ENCODE results near the gene ZC3H18. TPM values are rescaled to one million over a fixed set of nuclear protein-coding genes. Genes with fewer than 3 reads are reported as not detected.
A peak's percentile ranks its signal among the peaks of the same experiment; 100 is the strongest.

ZC3H18 gene
- total and polyA plus RNA-seq, 5 donors from 2014 or later, result 10.9 to 162 (median 13.6) TPM

DNA sequence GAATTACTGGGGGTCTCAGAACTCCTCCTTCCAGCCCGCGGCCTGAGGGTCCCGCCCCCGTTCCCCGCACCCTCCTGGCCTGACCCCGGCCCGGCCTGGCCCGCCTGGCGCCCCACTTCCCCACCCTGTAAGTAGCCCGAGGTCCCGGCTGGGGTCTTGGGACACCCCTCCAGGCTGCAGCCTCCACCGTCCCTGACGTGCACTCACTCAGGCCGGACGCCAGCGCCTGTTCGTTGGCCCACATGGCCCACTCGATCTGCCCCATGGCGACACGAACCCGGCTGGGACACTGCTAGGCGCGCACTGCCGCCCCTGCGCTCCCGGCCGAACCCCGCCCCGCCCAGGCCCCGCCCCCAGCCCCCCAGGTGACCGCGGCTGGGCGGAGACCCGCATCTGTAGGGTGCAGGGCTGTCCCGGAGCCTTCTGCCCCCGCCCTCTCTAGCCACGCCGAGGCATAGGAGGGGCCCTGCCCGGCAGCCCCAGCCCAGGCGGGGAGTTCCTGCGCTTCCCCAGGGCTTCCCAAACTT, 80.6 kb downstream of the ZC3H18 start, which contains the start of gene CYBA:
CYBA (minus strand) TSS at position 305 of the 527 bp plus-strand sequence; CDS start at position 265, 40 bp downstream.
- Histone ChIP-seq H3K27me3 (ENCODE audit: control insufficient read depth, insufficient read depth, low read length) (no peaks in the 10 kb centered on the region), H3K27ac (ENCODE audit: insufficient read depth, low read length, poor library complexity, severe bottlenecking) (peak within 1 kb of the TSS; percentile 92), H3K4me1 (ENCODE audit: control insufficient read depth, insufficient read depth, low read length, poor library complexity, severe bottlenecking) (peaks cover 44% of the 10 kb centered on the region), H3K36me3 (ENCODE audit: control insufficient read depth, insufficient read depth, low read length) (no peaks in the 10 kb centered on the region), H3K9me3 (ENCODE audit: control insufficient read depth in 2 of 2, low read length in 2 of 2) (no peaks in the 10 kb centered on the region), H3K4me3 (ENCODE audit: low read depth, low read length) (peak within 1 kb of the TSS; percentile 67)
- Mint-ChIP-seq H3K27ac (peak within 1 kb of the TSS; percentile 38 to 97 (median 92)), H3K27me3 (no peaks in the 10 kb centered on the region), H3K9me3 (peaks cover 0 to 4% (median 0%) of the 10 kb centered on the region in 7 donors), H3K4me3 (peak within 1 kb of the TSS; percentile 91 to 97 (median 94)), H3K4me1 (peaks cover 0 to 26% (median 7%) of the 10 kb centered on the region in 4 donors), H3K36me3 (peaks cover 9% of the 10 kb centered on the region)
- DNase-seq (peak; percentile 77 to 89 (median 79)), ATAC-seq (ENCODE audit: low read depth in 2 of 2) (peak; percentile 83 to 85)

- Mint-ChIP-seq H3K4me1 (peaks cover 0 to 23% (median 7%) of the 10 kb centered on the region in 4 donors), H3K27me3 (no peaks in the 10 kb centered on the region), H3K4me3 (peak overlapping the region; percentile 91 to 97 (median 94)), H3K9me3 (peaks cover 0 to 4% (median 0%) of the 10 kb centered on the region in 7 donors), H3K36me3 (peaks cover 9% of the 10 kb centered on the region), H3K27ac (peak overlapping the region; percentile 38 to 97 (median 92))
- H3K9me3 ChIP-seq (ENCODE audit: control insufficient read depth in 2 of 2, low read length in 2 of 2), result no peaks in the 10 kb centered on the region
- DNase-seq (peak; percentile 66 to 93 (median 76)), ATAC-seq (ENCODE audit: low read depth in 2 of 2) (peak; percentile 74 to 77)
- H3K27ac ChIP-seq (ENCODE audit: insufficient read depth, low read length, poor library complexity, severe bottlenecking), result peak overlapping the region; percentile 92
- H3K36me3 ChIP-seq (ENCODE audit: control insufficient read depth, insufficient read depth, low read length), result no peaks in the 10 kb centered on the region
- H3K4me1 ChIP-seq (ENCODE audit: control insufficient read depth, insufficient read depth, low read length, poor library complexity, severe bottlenecking), result peaks cover 44% of the 10 kb centered on the region
- H3K27me3 ChIP-seq (ENCODE audit: control insufficient read depth, insufficient read depth, low read length), result no peaks in the 10 kb centered on the region
- H3K4me3 ChIP-seq (ENCODE audit: low read depth, low read length), result peak overlapping the region; percentile 65
These were observed 81.2 kb downstream of the ZC3H18 start for GRCh38 chr16:88651276-88651988.

GRCh38 chr16:88651989-88652761, 82.0 kb downstream of the ZC3H18 start:
- peaks cover 39% of the 10 kb centered on the region for H3K4me1 ChIP-seq (ENCODE audit: control insufficient read depth, insufficient read depth, low read length, poor library complexity, severe bottlenecking)

DNA sequence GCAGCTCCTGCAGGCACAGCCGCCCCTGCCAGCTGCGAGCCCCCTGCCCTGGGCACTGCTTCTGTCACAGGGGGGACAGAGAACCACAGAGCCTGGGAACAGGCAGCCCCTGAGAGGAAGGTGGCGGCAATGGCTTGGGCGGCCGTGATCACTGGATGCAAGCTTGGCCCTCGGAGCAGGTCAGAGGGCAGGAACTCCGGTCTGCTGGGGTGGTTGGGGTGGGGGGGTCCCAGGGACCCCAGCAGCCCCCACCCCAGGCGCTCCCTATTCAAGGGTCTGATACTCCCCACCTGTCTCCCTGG, 82.5 kb downstream of the ZC3H18 start:
- no peaks in the 10 kb centered on the region for H3K36me3 ChIP-seq (ENCODE audit: control insufficient read depth, insufficient read depth, low read length)
- DNase-seq, result no peak
- H3K27me3 ChIP-seq (ENCODE audit: control insufficient read depth, insufficient read depth, low read length), result no peaks in the 10 kb centered on the region
- Mint-ChIP-seq H3K27me3 (no peaks in the 10 kb centered on the region), H3K9me3 (peaks cover 0 to 4% (median 0%) of the 10 kb centered on the region in 7 donors), H3K4me1 (peaks cover 0 to 23% (median 7%) of the 10 kb centered on the region in 4 donors), H3K4me3 (peak overlapping the region in 2 of 4 donors; percentile 47 to 51), H3K27ac (peak overlapping the region in 1 of 3 donors; percentile 51), H3K36me3 (peaks cover 9% of the 10 kb centered on the region)
- H3K4me3 ChIP-seq (ENCODE audit: low read depth, low read length), result no peak overlapping the region
- H3K27ac ChIP-seq (ENCODE audit: insufficient read depth, low read length, poor library complexity, severe bottlenecking), result peak overlapping the region; percentile 92
- ATAC-seq (ENCODE audit: low read depth in 2 of 2), result no peak
- H3K9me3 ChIP-seq (ENCODE audit: control insufficient read depth in 2 of 2, low read length in 2 of 2), result no peaks in the 10 kb centered on the region
- H3K4me1 ChIP-seq (ENCODE audit: control insufficient read depth, insufficient read depth, low read length, poor library complexity, severe bottlenecking), result peaks cover 34% of the 10 kb centered on the region

More at GRCh38 chr16:88651989-88652761, 82.0 kb downstream of the ZC3H18 start:
- peaks cover 9% of the 10 kb centered on the region for H3K36me3 Mint-ChIP-seq
- H3K4me3 Mint-ChIP-seq, result peak overlapping the region in 1 of 4 donors; percentile 38
- Histone ChIP-seq H3K27ac (ENCODE audit: insufficient read depth, low read length, poor library complexity, severe bottlenecking) (peak overlapping the region; percentile 92), H3K9me3 (ENCODE audit: control insufficient read depth in 2 of 2, low read length in 2 of 2) (no peaks in the 10 kb centered on the region), H3K27me3 (ENCODE audit: control insufficient read depth, insufficient read depth, low read length) (no peaks in the 10 kb centered on the region), H3K36me3 (ENCODE audit: control insufficient read depth, insufficient read depth, low read length) (no peaks in the 10 kb centered on the region), H3K4me3 (ENCODE audit: low read depth, low read length) (no peak overlapping the region)
- H3K27ac Mint-ChIP-seq, result peak overlapping the region in 1 of 3 donors; percentile 67
- ATAC-seq (ENCODE audit: low read depth in 2 of 2) (no peak), DNase-seq (no peak)
- peaks cover 0 to 23% (median 7%) of the 10 kb centered on the region in 4 donors for H3K4me1 Mint-ChIP-seq
- peaks cover 0 to 4% (median 0%) of the 10 kb centered on the region in 7 donors for H3K9me3 Mint-ChIP-seq
- no peaks in the 10 kb centered on the region for H3K27me3 Mint-ChIP-seq

DNA sequence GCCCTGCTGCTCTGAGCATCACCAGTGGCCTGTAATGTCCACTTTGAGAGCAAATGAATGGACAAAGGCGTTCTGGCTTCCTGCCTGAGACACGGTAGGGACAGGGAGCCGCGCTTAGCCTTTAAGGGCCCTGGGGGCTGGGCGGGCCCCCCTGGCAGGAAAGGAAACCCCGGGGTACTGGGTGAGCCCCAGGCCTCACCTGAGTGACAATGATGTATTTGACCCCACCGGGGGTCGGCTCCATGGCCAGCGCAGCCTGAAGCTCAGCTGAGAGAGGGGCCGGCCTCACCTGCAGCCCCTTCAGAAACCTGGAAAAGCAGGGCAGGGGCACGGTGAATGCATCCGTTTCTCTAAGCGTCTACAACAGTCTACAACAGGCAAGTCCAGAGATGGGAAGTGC, 82.9 kb downstream of the ZC3H18 start:
- peak overlapping the region in 2 of 3 donors; percentile 38 to 74 for H3K27ac Mint-ChIP-seq
- no peak overlapping the region for H3K4me3 ChIP-seq (ENCODE audit: low read depth, low read length)
- no peaks in the 10 kb centered on the region for H3K9me3 ChIP-seq (ENCODE audit: control insufficient read depth in 2 of 2, low read length in 2 of 2)
- peak overlapping the region; percentile 14 for H3K27ac ChIP-seq (ENCODE audit: insufficient read depth, low read length, poor library complexity, severe bottlenecking)
- DNase-seq (no peak), ATAC-seq (ENCODE audit: low read depth in 2 of 2) (no peak)
- no peaks in the 10 kb centered on the region for H3K27me3 Mint-ChIP-seq
- no peaks in the 10 kb centered on the region for H3K36me3 ChIP-seq (ENCODE audit: control insufficient read depth, insufficient read depth, low read length)
- no peaks in the 10 kb centered on the region for H3K27me3 ChIP-seq (ENCODE audit: control insufficient read depth, insufficient read depth, low read length)
- peaks cover 32% of the 10 kb centered on the region for H3K4me1 ChIP-seq (ENCODE audit: control insufficient read depth, insufficient read depth, low read length, poor library complexity, severe bottlenecking)
- peaks cover 0 to 4% (median 0%) of the 10 kb centered on the region in 7 donors for H3K9me3 Mint-ChIP-seq
- H3K4me1 Mint-ChIP-seq, result peaks cover 0 to 23% (median 7%) of the 10 kb centered on the region in 4 donors
- peaks cover 9% of the 10 kb centered on the region for H3K36me3 Mint-ChIP-seq
- peak overlapping the region in 3 of 4 donors; percentile 23 to 51 (median 47) for H3K4me3 Mint-ChIP-seq

DNA sequence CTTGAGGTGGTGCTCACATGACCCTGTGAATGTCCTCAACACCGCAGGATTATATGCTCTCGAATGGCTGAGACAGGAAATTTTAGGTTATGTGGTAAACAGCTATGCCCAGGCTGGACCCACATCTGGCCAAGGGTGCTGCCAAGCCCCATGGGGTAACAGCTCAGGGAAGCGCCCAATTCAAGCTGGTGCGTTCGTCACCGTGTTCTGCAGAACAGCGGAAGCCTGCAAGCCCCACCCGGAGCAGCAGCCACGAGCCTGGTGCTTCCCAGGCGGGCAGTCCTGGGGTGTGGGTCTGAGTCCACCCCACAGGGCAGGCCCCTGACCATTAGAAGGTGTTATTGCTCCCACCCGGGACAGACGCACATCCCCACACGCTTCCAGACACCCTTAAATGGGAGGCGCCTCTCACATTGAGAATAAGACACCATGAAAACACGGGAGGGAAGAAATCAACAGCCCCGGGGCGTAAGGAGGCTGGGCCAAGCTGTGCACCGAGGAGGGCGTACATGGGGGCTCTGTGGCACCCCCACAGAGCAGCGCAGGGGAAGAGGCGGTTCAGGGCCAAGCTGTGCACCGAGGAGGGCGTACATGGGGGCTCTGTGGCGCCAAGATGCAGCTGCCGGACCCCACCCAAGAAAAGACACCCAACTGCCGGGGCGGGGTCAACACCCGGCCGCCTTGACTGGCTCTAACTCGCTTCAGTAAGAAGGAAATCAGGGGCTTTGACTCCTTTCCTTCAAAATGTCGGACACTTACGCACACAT, 83.6 kb downstream of the ZC3H18 start:
- Mint-ChIP-seq H3K36me3 (peaks cover 9% of the 10 kb centered on the region), H3K27me3 (no peaks in the 10 kb centered on the region), H3K4me1 (peaks cover 0 to 20% (median 7%) of the 10 kb centered on the region in 4 donors), H3K4me3 (peak overlapping the region in 3 of 4 donors; percentile 7 to 56 (median 23)), H3K9me3 (peaks cover 0 to 4% (median 0%) of the 10 kb centered on the region in 7 donors), H3K27ac (peak overlapping the region; percentile 9 to 74 (median 38))
- peaks cover 29% of the 10 kb centered on the region for H3K4me1 ChIP-seq (ENCODE audit: control insufficient read depth, insufficient read depth, low read length, poor library complexity, severe bottlenecking)
- no peak overlapping the region for H3K27ac ChIP-seq (ENCODE audit: insufficient read depth, low read length, poor library complexity, severe bottlenecking)
- no peaks in the 10 kb centered on the region for H3K9me3 ChIP-seq (ENCODE audit: control insufficient read depth in 2 of 2, low read length in 2 of 2)
- H3K4me3 ChIP-seq (ENCODE audit: low read depth, low read length), result no peak overlapping the region
- no peaks in the 10 kb centered on the region for H3K27me3 ChIP-seq (ENCODE audit: control insufficient read depth, insufficient read depth, low read length)
- DNase-seq, result no peak
- ATAC-seq (ENCODE audit: low read depth in 2 of 2), result no peak
- no peaks in the 10 kb centered on the region for H3K36me3 ChIP-seq (ENCODE audit: control insufficient read depth, insufficient read depth, low read length)
